GM12891 (cell line): ENCODE data around the gene GPC4.

ENCODE experiments used
- POLR2AphosphoS5 ChIP-seq: IDR thresholded peaks from 2 replicates; pipeline ENCODE4 v1.6.1; 2011; ENCODE audit warnings: low read depth, low read length, control low read depth
- POU2F2 ChIP-seq: IDR thresholded peaks from 2 replicates; pipeline ENCODE4 v1.6.1; 2011; ENCODE audit warnings: low read depth, mild to moderate bottlenecking, control low read depth, low read length, moderate library complexity
- SPI1 ChIP-seq: IDR thresholded peaks from 2 replicates; pipeline ENCODE4 v1.6.1; 2011; ENCODE audit warnings: low read depth, low read length, control low read depth

GRCh38 chrX:133369065-133369464 is 46.2 kb downstream of the GPC4 start:
- TF ChIP-seq POU2F2 (no peak), POLR2AphosphoS5 (no peak), SPI1 (no peak)
